ENCODE results near the gene GID8.

Gene GID8

DNA sequence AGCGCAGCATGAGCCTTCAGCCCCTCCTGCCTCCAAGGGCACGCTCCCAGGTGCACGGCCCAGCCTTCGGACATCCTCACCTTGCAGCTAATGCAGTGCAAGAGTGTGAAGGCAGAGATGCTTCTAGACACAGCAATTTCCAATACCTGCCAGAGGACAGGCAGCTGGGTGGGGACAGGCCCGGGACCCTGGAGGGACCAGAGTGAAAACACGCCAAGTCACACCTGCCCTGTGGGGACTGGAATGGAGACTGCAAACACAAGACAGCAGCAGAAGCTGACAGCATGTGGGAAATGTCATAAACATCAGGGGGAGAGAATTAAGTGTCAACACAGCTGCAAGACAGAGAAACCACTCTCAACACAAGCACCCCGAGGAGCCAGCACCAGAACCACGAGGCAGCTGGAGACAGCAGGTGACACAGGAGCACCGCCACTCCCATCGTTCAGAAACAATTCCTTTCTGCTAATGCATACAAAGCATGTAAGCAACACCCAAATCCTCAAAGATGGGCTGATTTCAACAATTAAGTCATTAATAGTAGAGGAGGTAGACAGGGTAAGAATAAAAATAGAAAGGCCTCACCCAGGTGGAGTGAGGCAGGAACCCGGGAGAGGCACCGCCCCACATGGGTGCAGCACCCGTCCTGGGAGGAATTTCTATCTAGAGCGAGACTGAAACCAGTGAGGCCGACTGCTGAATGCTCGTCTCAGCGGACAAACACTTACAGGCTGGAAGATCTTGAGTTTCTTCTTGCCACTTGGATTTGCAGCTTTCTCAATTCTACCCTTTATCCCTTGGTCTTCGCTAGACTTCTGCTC is 28.8 kb upstream of the GID8 start:
- no peak for DNase-seq (ENCODE audit: low read depth)
- H3K4me3 ChIP-seq (ENCODE audit: control insufficient read depth, low read depth, low read length): no peak overlapping the region
- no peak for TF ChIP-seq CTCF (IDR thresholded peaks at IDR 0.05; ENCODE audit: control insufficient read depth, insufficient read depth, low read depth, low read length, missing control alignments)

GRCh38 chr20:62910217-62910766 is 27.7 kb upstream of the GID8 start:
- TF ChIP-seq CTCF (IDR thresholded peaks at IDR 0.05; ENCODE audit: control insufficient read depth, insufficient read depth, low read depth, low read length, missing control alignments): no peak
- no peak for DNase-seq (ENCODE audit: low read depth)
- no peak overlapping the region for H3K4me3 ChIP-seq (ENCODE audit: control insufficient read depth, low read depth, low read length)

GRCh38 chr20:62910777-62911497 is 27.0 kb upstream of the GID8 start:
- no peak for DNase-seq (ENCODE audit: low read depth)
- H3K4me3 ChIP-seq (ENCODE audit: control insufficient read depth, low read depth, low read length): no peak overlapping the region
- no peak for TF ChIP-seq CTCF (IDR thresholded peaks at IDR 0.05; ENCODE audit: control insufficient read depth, insufficient read depth, low read depth, low read length, missing control alignments)

GRCh38 chr20:62911701-62912280 is 26.2 kb upstream of the GID8 start:
- no peak overlapping the region for H3K4me3 ChIP-seq (ENCODE audit: control insufficient read depth, low read depth, low read length)
- DNase-seq (ENCODE audit: low read depth): no peak
- no peak for TF ChIP-seq CTCF (IDR thresholded peaks at IDR 0.05; ENCODE audit: control insufficient read depth, insufficient read depth, low read depth, low read length, missing control alignments)

- H3K4me3 ChIP-seq (ENCODE audit: control insufficient read depth, low read depth, low read length): no peak overlapping the region
- no peak for DNase-seq (ENCODE audit: low read depth)
- no peak for TF ChIP-seq CTCF (IDR thresholded peaks at IDR 0.05; ENCODE audit: control insufficient read depth, insufficient read depth, low read depth, low read length, missing control alignments)
Observed at GRCh38 chr20:62913043-62913630, 24.8 kb upstream of the GID8 start.

DNA sequence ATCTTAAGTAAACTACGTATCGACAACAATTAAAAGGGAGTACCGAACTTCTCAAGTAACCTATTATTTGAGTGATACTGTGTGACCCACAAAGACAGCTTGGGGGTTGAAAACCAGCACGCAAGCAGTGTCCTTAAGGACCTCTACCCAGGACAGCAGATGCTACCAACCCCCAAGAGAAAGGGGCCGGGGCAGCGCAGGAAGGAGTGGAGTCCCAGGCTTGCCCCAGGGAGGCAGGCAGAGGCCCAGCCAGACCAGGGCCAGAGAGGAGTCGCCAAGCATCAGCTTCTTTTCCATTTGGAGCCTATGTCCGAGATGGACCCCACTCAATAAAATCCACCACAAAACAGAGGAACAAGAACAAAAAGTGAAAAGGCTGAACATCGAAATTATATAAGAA is 23.5 kb upstream of the GID8 start:
- DNase-seq (ENCODE audit: low read depth): no peak
- H3K4me3 ChIP-seq (ENCODE audit: control insufficient read depth, low read depth, low read length): no peak overlapping the region
- TF ChIP-seq CTCF (IDR thresholded peaks at IDR 0.05; ENCODE audit: control insufficient read depth, insufficient read depth, low read depth, low read length, missing control alignments): no peak
